HT1080 (cell line): ENCODE data around the gene HS3ST5. TPM values are rescaled to one million over a fixed set of nuclear protein-coding genes. Genes with fewer than 3 reads are reported as not detected.

Experiments used
- small RNA-seq: library from RNA; depleted of rRNA; stranded (forward); fragments of <200 nt; gene quantifications from one replicate; pipeline ENCODE3, GENCODE V24; 2014
- total RNA-seq: library from RNA; depleted of rRNA; stranded (reverse); fragments of >200 nt; shearing (Covaris generic); gene quantifications from 2 replicates; pipeline ENCODE4 v1.2.3, GENCODE V29; 2014

HS3ST5 gene
- total RNA-seq, 1 experiment from 2014 or later: 0.18 TPM

Small RNAs within 50 kb of the gene (small RNA-seq; reads per million reads assigned to genes)
- gene RNA5SP213: not detected
